MCF 10A (cell line): ENCODE results near the gene PACSIN2. TPM values are rescaled to one million over a fixed set of nuclear protein-coding genes. Genes with fewer than 3 reads are reported as not detected.

Experiments
- BruUV-seq: library from RNA; stranded (reverse); fragments of 400-500 nt; replicated peaks from 2 replicates; lab custom pipeline; 2021; lab: Mats Ljungman, UMichigan
- CTCF ChIA-PET: fragments of 300-600 bp; sonication (Branson Sonifier 250); formaldehyde crosslinking; extraction: SDS; loops from one replicate; lab custom pipeline; 2021; ENCODE audit warnings: antibody characterized with exemption, inconsistent platforms; lab: Yijun Ruan, JAX
- POLR2A ChIA-PET: fragments of 300-600, 350-650 bp; sonication (Branson Sonifier 250); formaldehyde crosslinking; extraction: SDS; loops from one replicate; lab custom pipeline; 2020; ENCODE audit warnings: antibody characterized with exemption, inconsistent platforms; lab: Yijun Ruan, JAX
- DNase-seq: peaks from one replicate; pipeline ENCODE4 v3.0.0-alpha.2; 2018; ENCODE audit not compliant: unreplicated experiment
- H3K27ac Mint-ChIP-seq: one replicate; pipeline ENCODE4 v1.8.0; 2022; ENCODE audit warnings: mild to moderate bottlenecking, low read depth, mixed read lengths; ENCODE audit not compliant: unreplicated experiment
- H3K27me3 Mint-ChIP-seq: one replicate; pipeline ENCODE4 v1.8.0; 2022; ENCODE audit warnings: mixed read lengths; ENCODE audit not compliant: insufficient read depth, unreplicated experiment
- H3K36me3 Mint-ChIP-seq: one replicate; pipeline ENCODE4 v1.8.0; 2022; ENCODE audit warnings: mild to moderate bottlenecking, moderate library complexity, mixed read lengths; ENCODE audit not compliant: insufficient read depth, unreplicated experiment
- H3K4me1 Mint-ChIP-seq: one replicate; pipeline ENCODE4 v1.8.0; 2022; ENCODE audit warnings: mixed read lengths; ENCODE audit not compliant: insufficient read depth, unreplicated experiment
- H3K4me3 Mint-ChIP-seq: one replicate; pipeline ENCODE4 v1.8.0; 2022; ENCODE audit warnings: mild to moderate bottlenecking, moderate library complexity, mixed read lengths; ENCODE audit not compliant: unreplicated experiment
- H3K9me3 Mint-ChIP-seq: one replicate; pipeline ENCODE4 v1.8.0; 2022; ENCODE audit warnings: mixed read lengths; ENCODE audit not compliant: unreplicated experiment
- CTCF ChIP-seq: fragments of 200-600 bp; IDR thresholded peaks from one replicate; pipeline ENCODE4 v1.8.0; 2022; ENCODE audit warnings: antibody characterized with exemption, mild to moderate bottlenecking; ENCODE audit not compliant: unreplicated experiment
- intact Hi-C: fragments of 100-400 bp; cut with micrococcal nuclease; formaldehyde crosslinking; loops from 2 replicates; pipeline ENCODE4 v1.14.1; 2022
- total RNA-seq: library from RNA; stranded (reverse); gene quantifications from 2 replicates; pipeline ENCODE4 v1.2.3, GENCODE V29; 2022

PACSIN2 gene
- total RNA-seq, 1 experiment from 2014 or later, result 67.3 TPM

DNA sequence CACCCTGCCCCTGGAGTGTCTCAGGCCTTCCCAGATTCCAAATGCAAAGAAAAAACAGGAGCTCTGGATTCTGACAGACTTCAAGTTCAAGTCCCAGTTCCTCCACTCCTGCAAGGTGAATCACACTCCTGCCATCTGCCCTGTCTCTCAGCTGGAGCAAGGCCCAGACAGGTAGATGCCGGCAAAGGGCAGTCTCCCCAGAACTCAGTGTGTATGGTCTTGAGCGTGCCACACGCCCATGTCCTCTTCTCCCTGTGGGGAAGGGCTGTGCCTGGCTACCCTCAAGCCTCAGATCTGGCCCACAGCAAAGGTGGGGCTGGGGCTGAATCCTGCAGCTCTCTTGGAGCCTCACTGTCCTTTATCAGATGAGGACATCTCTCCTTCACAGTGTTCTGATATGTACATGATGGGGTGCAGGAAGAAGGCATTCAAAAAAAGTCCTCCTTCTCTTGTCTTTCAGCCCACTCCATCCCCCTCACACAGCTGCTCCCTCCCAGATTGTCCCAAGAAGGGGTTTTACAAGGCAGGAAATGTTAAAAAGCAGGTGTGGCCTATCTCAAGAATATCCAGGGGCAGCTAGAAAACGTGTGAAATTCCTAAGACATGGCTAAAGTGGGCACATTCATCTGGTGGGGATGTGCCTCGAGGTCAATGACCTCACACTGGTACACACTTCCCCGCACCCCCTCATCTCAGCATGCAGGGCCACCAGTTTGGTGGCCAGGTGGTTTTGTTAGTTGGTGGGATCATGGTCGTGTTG is 130.2 kb downstream of the PACSIN2 start:
- ChIA-PET CTCF (interaction anchor here (0.6 to 1.5 kb wide), 2 partner anchors 10 to 16 kb away, joined by 3 to 4 read pairs; no protein-coding TSS in a partner anchor), POLR2A (no interaction called here)
- BruUV-seq, result no TSS peak
- DNase-seq, result no peak
- Mint-ChIP-seq H3K27me3 (no peaks in the 10 kb centered on the region), H3K4me3 (no peak overlapping the region), H3K36me3 (peaks cover 33% of the 10 kb centered on the region), H3K9me3 (no peaks in the 10 kb centered on the region), H3K4me1 (peaks cover 16% of the 10 kb centered on the region), H3K27ac (no peak overlapping the region)
- intact Hi-C loops, result no loop called here
- TF ChIP-seq CTCF, result no peak

- H3K27me3 Mint-ChIP-seq, result no peaks in the 10 kb centered on the region
- no peaks in the 10 kb centered on the region for H3K9me3 Mint-ChIP-seq
- no peak for DNase-seq
- CTCF ChIA-PET, result interaction anchor here (0.6 to 0.7 kb wide), 3 partner anchors 9 to 234 kb away, joined by 3 read pairs; no protein-coding TSS in a partner anchor
- H3K4me1 Mint-ChIP-seq, result peaks cover 10% of the 10 kb centered on the region
- intact Hi-C loops, result no loop called here
- no peak overlapping the region for H3K27ac Mint-ChIP-seq
- H3K4me3 Mint-ChIP-seq, result no peak overlapping the region
- no TSS peak for BruUV-seq
- POLR2A ChIA-PET, result interaction anchor here (0.5 kb wide), 1 partner anchor 55 kb away, joined by 3 read pairs; no protein-coding TSS in a partner anchor
- no peak for TF ChIP-seq CTCF
- H3K36me3 Mint-ChIP-seq, result peaks cover 25% of the 10 kb centered on the region
Measured at GRCh38 chr22:42883970-42884369, 131.0 kb downstream of the PACSIN2 start.

DNA sequence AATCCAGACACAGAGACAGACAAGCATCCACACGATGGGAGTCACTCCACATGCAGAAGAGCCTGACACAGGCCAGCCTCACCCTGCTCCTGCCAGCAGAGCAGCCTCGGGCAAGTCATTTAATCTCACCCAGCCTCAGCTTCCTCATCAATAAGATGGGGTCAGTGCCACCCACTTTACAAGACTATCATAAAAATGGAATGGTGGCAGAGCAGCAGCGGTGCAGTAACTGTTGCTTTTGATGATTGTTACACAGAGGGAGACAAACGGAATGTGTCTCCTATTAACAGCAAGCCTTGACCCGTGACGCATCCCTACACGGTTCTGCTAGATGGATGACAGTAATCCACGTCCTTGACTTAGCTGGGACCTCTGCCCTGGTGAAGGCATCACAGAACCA is 131.8 kb downstream of the PACSIN2 start:
- peaks cover 30% of the 10 kb centered on the region for H3K36me3 Mint-ChIP-seq
- POLR2A ChIA-PET, result interaction anchor here (1.2 kb wide), 1 partner anchor 9 kb away, joined by 3 read pairs; no protein-coding TSS in a partner anchor
- H3K4me1 Mint-ChIP-seq, result peaks cover 3% of the 10 kb centered on the region
- TF ChIP-seq CTCF, result no peak
- BruUV-seq, result no TSS peak
- H3K27ac Mint-ChIP-seq, result no peak overlapping the region
- H3K4me3 Mint-ChIP-seq, result no peak overlapping the region
- H3K9me3 Mint-ChIP-seq, result no peaks in the 10 kb centered on the region
- H3K27me3 Mint-ChIP-seq, result no peaks in the 10 kb centered on the region
- intact Hi-C loops, result no loop called here
- no peak for DNase-seq
- CTCF ChIA-PET, result interaction anchor here (0.6 to 0.7 kb wide), 3 partner anchors 48 to 256 kb away, joined by 3 read pairs; no protein-coding TSS in a partner anchor

DNA sequence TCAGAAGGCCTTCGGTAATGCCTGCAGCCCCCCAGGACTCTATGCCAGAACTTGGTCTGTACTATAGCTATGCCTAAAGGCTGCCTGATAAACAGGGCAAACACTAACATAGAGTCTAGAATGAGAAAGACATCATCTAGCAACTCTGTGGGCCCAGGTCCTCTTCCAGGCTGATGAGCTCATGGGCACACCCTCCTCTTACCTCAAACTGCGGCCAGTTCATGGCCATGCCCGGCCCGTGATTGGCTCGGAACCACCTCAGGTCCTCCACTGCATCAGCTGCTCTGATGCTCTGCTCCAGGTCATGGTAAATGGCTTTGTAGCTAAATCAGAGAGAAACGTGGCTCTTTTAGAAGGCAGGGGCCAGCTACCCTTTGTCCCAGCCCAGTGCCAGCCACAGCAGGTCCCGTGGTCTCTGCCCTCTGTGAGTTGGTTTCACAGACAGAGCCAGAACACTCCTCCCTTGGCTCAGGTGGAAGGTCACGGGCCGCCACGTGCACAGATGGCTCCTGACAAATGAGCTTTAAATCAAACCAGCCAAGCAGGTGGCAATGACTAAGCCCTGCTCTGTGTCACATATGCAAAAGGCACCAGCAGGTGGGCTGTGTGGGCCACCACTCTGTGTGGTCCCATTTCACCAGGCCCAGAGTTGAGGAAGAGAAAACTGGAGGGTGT is 132.8 kb downstream of the PACSIN2 start:
- Mint-ChIP-seq H3K4me3 (no peak overlapping the region), H3K36me3 (peaks cover 35% of the 10 kb centered on the region), H3K27ac (peak overlapping the region; percentile 7), H3K4me1 (no peaks in the 10 kb centered on the region), H3K9me3 (no peaks in the 10 kb centered on the region), H3K27me3 (no peaks in the 10 kb centered on the region)
- no TSS peak for BruUV-seq
- POLR2A ChIA-PET, result interaction anchor here (1.2 kb wide), 1 partner anchor 10 kb away, joined by 3 read pairs; no protein-coding TSS in a partner anchor
- CTCF ChIA-PET, result interaction anchor here (0.5 to 1.1 kb wide), 3 partner anchors 14 to 211 kb away, joined by 3 read pairs; no protein-coding TSS in a partner anchor
- no peak for DNase-seq
- intact Hi-C loops, result no loop called here
- no peak for TF ChIP-seq CTCF
